OCI-LY3 (cell line): Measurements from ENCODE around the gene ARHGEF10L.

ENCODE experiments used
- CTCF ChIP-seq: fragments of 200-600, 300-600 bp; sonication (generic); IDR thresholded peaks from 2 replicates; pipeline ENCODE4 v1.5.1; 2014; ENCODE audit warnings: antibody characterized with exemption, low read length, low read depth
- EZH2phosphoT487 ChIP-seq: fragments of 200-600 bp; shearing (Covaris generic); IDR thresholded peaks from 2 replicates; pipeline ENCODE4 v1.6.1; 2018; ENCODE audit warnings: antibody characterized with exemption, mixed run types, low read depth

- TF ChIP-seq CTCF (no peak), EZH2phosphoT487 (no peak)
These were observed 70.6 kb downstream of the ARHGEF10L start for GRCh38 chr1:17610085-17610484.
